DMS153 treated with DMSO at 0.1 percent for 48 hours (cell line): ENCODE data around the gene PCDHGA10.
"Not testable (repeated sequence)": the region's sequence is repeated elsewhere in the genome, so short reads cannot be mapped to it uniquely, and the experiment has no call there.

ENCODE experiments used
- DNase-seq: peaks from one replicate; lab custom pipeline; 2025; ENCODE audit not compliant: unreplicated experiment; lab: John Stamatoyannopoulos, UW

Gene PCDHGA10

GRCh38 chr5:141392429-141393198 lies 20.2 kb upstream of the PCDHGA10 start, which contains the start of gene PCDHGA8:
PCDHGA8 (plus strand) TSS chr5:141392633; CDS start chr5:141392814, 181 bp downstream.
- no peak for DNase-seq

GRCh38 chr5:141393267-141393666 lies 19.5 kb upstream of the PCDHGA10 start:
- DNase-seq: no peak

GRCh38 chr5:141394401-141395187 lies 18.2 kb upstream of the PCDHGA10 start:
- not testable (repeated sequence) for DNase-seq

GRCh38 chr5:141397756-141398551 lies 14.8 kb upstream of the PCDHGA10 start, which contains the start of gene PCDHGB5:
PCDHGB5 (plus strand) TSS chr5:141397947; CDS start chr5:141398128, 181 bp downstream.
- not testable (repeated sequence) for DNase-seq

- no peak for DNase-seq
These were observed 14.2 kb upstream of the PCDHGA10 start for GRCh38 chr5:141398608-141399007.

GRCh38 chr5:141399555-141400258 lies 13.1 kb upstream of the PCDHGA10 start:
- no peak for DNase-seq

DNA sequence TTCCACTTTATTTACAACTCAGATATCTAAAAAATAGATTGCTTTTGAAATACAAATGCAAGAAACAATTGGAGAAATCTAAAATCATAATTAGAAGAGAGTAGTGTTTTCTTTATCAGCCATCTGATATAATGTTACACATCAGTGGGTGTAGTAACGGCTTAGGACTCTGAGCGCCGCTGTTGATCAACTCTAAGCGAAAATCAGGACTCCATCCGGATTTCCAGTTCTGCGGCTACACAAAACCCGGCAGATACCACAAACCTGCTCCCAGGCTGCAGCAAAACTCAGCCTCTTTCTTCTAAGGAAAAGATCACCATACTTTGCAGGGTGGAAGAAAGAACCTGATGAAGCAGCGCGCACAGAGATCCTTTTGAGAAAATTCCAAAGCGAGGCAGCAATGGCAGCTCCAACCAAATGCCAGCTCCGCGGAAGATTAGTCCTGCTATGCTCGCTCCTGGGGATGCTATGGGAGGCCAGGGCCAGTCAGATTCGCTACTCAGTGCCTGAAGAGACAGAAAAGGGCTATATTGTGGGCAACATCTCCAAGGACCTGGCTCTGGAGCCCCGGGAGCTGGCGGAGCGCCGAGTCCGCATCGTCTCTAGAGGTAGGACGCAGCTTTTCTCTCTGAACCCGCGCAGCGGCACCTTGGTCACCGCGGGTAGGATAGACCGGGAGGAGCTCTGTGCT lies 10.1 kb upstream of the PCDHGA10 start, which contains the start of gene PCDHGA9:
PCDHGA9 (plus strand) TSS at position 226 of the 691 bp plus-strand sequence; CDS start at position 401, 175 bp downstream.
- no peak for DNase-seq

DNA sequence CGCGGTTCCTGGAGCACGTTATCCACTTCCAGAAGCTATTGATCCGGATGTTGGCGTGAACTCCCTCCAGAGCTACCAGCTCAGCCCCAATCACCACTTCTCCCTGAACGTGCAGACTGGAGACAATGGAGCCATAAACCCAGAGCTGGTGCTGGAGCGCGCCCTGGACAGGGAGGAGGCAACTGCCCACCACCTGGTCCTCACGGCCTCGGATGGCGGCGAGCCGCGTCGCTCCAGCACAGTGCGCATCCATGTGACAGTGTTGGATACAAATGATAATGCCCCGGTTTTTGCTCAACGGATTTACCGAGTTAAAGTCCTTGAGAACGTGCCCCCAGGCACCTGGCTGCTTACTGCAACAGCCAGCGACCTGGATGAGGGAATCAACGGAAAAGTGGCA lies 9.4 kb upstream of the PCDHGA10 start:
- DNase-seq: no peak

DNA sequence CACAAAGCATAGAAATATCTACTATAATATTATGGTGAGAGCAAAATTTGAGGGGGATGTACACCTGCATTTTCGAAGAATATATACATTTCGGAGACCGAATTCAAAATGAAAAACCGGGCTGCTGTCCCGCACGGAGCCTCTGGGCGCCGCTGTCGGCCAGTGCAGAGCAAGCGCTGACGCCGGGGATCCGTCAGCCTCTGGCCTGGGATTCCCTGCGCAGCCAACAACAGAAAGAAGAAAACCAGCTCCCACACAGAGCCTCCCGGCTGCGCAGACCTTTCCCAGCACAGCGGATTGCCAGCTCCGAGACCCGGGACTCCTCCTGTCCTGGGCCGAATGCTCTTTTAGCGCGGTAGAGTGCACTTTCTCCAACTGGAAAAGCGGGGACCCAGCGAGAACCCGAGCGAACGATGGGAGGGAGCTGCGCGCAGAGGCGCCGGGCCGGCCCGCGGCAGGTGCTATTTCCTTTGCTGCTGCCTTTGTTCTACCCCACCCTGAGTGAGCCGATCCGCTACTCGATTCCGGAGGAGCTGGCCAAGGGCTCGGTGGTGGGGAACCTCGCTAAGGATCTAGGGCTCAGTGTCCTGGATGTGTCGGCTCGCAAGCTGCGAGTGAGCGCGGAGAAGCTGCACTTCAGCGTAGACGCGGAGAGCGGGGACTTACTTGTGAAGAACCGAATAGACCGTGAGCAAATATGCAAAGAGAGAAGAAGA lies 4.8 kb upstream of the PCDHGA10 start, which contains the start of gene PCDHGB6:
PCDHGB6 (plus strand) TSS at position 232 of the 716 bp plus-strand sequence; CDS start at position 414, 182 bp downstream.
- not testable (repeated sequence) for DNase-seq

DNA sequence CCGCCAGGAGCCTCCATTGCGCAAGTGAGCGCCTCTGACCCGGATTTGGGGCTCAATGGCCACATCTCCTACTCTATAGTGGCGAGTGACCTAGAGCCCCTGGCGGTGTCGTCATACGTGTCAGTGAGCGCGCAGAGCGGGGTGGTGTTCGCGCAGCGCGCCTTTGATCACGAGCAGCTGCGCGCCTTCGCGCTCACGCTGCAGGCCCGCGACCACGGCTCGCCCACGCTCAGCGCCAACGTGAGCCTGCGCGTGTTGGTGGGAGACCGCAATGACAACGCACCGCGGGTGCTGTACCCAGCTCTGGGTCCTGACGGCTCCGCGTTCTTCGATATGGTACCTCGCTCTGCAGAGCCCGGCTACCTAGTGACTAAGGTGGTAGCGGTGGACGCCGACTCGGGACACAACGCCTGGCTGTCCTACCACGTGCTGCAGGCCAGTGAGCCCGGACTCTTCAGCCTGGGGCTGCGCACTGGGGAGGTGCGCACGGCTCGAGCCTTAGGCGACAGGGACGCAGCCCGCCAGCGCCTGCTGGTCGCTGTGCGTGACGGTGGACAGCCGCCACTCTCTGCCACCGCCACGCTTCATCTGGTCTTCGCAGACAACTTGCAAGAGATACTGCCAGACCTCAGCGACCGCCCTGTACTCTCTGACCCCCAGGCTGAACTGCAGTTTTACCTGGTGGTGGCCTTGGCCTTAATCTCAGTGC lies 3.0 kb upstream of the PCDHGA10 start:
- DNase-seq: no peak

GRCh38 chr5:141411575-141411974 lies 1.2 kb upstream of the PCDHGA10 start:
- no peak for DNase-seq

GRCh38 chr5:141413540-141414069 lies 818 bp downstream of the PCDHGA10 start:
- no peak for DNase-seq

DNA sequence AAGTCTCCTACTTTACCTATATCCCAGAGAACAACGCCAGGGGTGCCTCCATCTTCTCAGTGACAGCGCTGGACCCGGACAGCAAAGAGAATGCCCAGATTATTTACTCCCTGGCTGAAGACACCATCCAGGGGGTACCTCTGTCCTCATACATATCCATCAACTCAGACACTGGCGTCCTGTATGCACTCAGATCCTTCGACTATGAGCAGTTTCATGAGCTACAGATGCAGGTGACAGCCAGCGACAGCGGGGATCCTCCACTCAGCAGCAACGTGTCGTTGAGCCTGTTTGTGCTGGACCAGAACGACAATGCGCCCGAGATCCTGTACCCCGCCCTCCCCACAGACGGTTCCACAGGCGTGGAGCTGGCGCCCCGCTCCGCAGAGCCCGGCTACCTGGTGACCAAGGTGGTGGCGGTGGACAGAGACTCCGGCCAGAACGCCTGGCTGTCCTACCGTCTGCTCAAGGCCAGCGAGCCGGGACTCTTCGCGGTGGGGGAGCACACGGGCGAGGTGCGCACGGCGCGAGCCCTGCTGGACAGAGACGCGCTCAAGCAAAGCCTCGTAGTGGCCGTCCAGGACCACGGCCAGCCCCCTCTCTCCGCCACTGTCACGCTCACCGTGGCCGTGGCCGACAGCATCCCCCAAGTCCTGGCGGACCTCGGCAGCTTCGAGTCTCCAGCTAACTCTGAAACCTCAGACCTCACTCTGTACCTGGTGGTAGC lies 1.9 kb downstream of the PCDHGA10 start:
- not testable (repeated sequence) for DNase-seq

DNA sequence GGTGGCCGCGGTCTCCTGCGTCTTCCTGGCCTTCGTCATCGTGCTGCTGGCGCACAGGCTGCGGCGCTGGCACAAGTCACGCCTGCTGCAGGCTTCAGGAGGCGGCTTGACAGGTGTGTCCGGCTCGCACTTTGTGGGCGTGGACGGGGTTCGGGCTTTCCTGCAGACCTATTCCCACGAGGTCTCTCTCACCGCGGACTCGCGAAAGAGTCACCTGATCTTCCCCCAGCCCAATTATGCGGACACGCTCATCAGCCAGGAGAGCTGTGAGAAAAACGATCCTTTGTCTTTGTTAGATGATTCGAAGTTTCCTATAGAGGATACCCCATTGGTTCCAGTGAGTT lies 2.5 kb downstream of the PCDHGA10 start:
- not testable (repeated sequence) for DNase-seq

DNA sequence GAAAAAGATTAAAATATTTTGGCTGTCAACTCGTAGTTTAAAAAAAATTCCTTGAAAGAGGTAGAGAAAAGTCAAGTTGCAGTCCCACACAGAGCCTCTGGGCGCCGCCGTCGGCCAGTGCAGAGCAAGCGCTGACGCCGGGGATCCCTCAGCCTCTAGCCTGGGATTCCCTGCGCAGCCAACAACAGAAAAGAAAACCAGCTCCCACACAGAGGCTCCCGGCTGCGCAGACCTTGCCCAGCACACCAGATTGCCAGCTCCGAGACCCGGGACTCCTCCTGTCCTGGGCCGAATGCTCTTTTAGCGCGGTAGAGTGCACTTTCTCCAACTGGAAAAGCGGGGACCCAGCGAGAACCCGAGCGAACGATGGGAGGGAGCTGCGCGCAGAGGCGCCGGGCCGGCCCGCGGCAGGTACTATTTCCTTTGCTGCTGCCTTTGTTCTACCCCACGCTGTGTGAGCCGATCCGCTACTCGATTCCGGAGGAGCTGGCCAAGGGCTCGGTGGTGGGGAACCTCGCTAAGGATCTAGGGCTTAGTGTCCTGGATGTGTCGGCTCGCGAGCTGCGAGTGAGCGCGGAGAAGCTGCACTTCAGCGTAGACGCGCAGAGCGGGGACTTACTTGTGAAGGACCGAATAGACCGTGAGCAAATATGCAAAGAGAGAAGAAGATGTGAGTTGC lies 4.8 kb downstream of the PCDHGA10 start, which contains the start of gene PCDHGB7:
PCDHGB7 (plus strand) TSS at position 184 of the 679 bp plus-strand sequence; CDS start at position 367, 183 bp downstream.
- DNase-seq: not testable (repeated sequence)

DNA sequence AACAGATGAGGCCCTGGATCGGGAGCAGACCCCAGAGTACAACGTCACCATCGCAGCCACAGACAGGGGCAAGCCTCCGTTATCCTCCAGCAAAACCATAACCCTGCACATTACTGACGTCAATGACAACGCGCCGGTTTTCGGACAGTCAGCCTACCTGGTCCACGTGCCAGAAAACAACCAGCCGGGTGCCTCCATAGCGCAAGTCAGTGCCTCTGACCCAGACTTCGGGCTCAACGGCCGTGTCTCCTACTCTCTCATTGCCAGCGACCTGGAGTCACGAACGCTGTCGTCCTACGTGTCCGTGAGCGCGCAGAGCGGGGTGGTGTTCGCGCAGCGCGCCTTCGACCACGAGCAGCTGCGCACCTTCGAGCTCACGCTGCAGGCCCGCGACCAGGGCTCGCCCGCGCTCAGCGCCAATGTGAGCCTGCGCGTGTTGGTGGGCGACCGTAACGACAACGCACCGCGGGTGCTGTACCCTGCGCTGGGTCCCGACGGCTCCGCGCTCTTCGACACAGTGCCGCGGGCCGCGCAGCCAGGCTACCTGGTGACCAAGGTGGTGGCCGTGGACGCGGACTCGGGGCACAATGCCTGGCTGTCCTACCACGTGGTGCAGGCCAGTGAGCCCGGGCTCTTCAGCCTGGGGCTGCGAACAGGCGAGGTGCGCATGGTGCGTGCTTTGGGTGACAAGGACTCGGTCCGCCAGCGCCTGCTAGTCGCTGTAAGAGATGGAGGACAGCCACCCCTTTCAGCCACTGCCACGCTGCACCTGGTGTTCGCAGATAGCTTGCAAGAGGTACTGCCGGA lies 6.5 kb downstream of the PCDHGA10 start:
- DNase-seq: no peak
